Esophagus (tissue), 2 donors: ENCODE results near the gene EPS8L2. TPM values are rescaled to one million over a fixed set of nuclear protein-coding genes. Genes with fewer than 3 reads are reported as not detected.

Source experiments
- H3K27ac ChIP-seq, 2 donors: one replicate each; pipeline ENCODE4 v1.5.1; 2013; ENCODE audit warnings: low read depth in 2 of 2, mild to moderate bottlenecking in 2 of 2, inconsistent platforms in 1 of 2, low read length in 1 of 2, moderate library complexity in 1 of 2
- H3K27me3 ChIP-seq, 2 donors: one replicate each; pipeline ENCODE4 v1.6.1; 2013; ENCODE audit warnings: low read length in 2 of 2, control low read depth in 1 of 2, mild to moderate bottlenecking in 1 of 2; ENCODE audit not compliant: insufficient read depth in 2 of 2, control insufficient read depth in 1 of 2
- H3K36me3 ChIP-seq, 2 donors: one replicate each; pipeline ENCODE4 v1.6.1; 2013; ENCODE audit warnings: low read length in 1 of 2; ENCODE audit not compliant: control insufficient read depth in 2 of 2, insufficient read depth in 2 of 2
- H3K4me1 ChIP-seq, 2 donors: one replicate each; pipeline ENCODE4 v1.6.1; 2013; ENCODE audit warnings: low read length in 1 of 2; ENCODE audit not compliant: control insufficient read depth in 2 of 2, insufficient read depth in 2 of 2
- H3K4me3 ChIP-seq, 2 donors: one replicate each; pipeline ENCODE4 v1.5.1; 2013; ENCODE audit warnings: low read length in 2 of 2, mild to moderate bottlenecking in 2 of 2, low read depth in 1 of 2, moderate library complexity in 1 of 2
- H3K9me3 ChIP-seq, 2 donors: one replicate each; pipeline ENCODE4 v1.6.1; 2013; ENCODE audit warnings: mild to moderate bottlenecking in 2 of 2, low read depth in 1 of 2, low read length in 1 of 2, moderate library complexity in 1 of 2; ENCODE audit not compliant: control insufficient read depth in 2 of 2, insufficient read depth in 1 of 2
- WGBS, 2 donors: extraction: QIAGEN DNeasy Blood & Tissue Kit; methylation state at CpG; one replicate each; pipeline ENCODE4 v1.1.7; 2013; 5-methylcytosine and 5-hydroxymethylcytosine counted together
- polyA plus RNA-seq, 2 donors: library from polyadenylated mRNA; stranded (reverse); fragments of 200-250 nt; gene quantifications; one replicate each; pipeline ENCODE4 v1.2.3, GENCODE V29; 2013
- donor health status: healthy with polysubstance abuse.
- donor health status: Bipolar disorder and iron deficiency.

Gene EPS8L2
- polyA plus RNA-seq, 2 donors: 254 to 440 TPM

DNA sequence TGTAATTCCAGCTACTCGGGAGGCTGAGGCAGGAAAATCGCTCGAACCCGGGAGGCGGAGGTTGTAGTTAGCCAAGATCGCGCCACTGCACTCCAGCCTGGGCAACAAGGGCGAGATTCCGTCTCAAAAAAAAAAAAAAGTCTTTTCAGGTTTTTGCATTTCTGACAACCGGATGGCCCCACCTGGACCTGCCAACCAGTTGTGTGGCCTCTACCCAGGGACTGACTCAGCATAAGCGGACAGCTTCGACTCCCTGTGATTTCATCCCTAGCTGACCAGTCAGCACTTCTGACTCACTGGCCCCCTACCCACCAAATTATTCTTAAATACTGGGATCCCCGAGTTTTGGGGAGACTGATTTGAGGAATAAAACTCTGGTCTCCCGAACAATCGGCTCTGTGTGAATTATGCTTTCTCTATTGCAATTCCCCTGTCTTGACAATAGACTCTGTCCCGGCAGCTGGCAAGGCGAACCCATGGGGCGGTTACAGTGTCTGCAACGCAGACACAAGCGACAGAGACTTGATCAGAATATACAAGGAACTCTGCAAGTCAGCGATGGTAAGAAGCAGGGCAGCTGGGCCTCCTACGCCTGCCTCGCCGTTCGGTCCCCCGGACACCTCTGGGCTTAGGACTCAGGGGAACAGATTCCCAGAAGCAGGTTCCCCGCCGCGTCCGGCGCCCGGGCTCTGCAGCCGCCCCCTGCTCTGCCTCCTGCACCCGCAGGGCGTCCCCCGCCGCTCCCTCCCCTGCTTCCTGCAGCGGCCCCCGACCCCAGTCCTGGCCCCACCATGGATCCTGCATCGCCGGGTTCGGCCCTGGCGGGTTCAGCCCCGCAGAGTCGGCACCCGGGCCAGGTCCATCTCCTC lies 40.5 kb downstream of the EPS8L2 start:
- Histone ChIP-seq H3K36me3 (no peaks in the 10 kb centered on the region), H3K27me3 (no peaks in the 10 kb centered on the region), H3K4me3 (peak overlapping the region; percentile 80 to 98), H3K9me3 (no peaks in the 10 kb centered on the region), H3K4me1 (peaks cover 0 to 7% of the 10 kb centered on the region in 2 donors), H3K27ac (peak overlapping the region; percentile 94)
- WGBS, 2 donors: 23 to 25% methylated on average over 44 to 46 of the region's 46 CpGs

DNA sequence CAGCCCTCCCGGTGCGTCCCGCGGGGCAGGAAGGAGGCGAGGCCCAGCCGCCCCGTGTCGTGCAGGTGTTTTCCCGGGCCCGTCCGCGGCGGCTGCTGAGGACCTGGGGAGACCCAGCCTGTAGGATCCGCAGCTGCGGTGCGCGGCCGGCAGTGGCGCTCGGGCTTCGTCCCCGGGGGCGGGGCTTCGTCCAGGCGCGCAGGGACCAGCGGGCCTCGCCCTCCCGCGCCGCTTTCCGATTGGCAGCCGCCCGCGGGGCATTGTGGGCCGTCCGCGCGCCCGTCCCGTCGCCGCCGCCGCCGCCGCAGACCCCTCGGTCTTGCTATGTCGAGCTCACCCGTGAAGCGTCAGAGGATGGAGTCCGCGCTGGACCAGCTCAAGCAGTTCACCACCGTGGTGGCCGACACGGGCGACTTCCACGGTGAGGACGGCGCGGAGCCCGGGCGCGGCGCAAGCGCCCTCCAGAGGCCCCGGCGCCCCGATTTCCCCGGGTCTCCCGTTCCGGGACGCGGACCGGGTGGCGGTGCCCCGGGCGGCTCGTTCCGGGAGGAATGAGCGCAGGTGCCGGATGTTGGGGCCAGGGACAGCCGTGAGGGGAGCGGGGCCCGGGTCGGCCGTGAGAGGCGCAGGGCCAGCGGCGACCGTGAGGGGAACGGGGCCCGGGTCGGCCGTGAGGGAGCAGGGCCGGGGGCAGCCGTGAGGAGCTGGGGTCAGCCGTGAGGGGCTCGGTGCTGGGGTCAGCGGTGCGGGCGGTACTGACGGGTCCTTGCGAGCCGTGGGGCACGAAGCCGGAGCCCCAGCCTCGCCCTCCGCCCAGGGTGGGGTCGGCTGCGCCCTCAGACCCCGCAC lies 41.4 kb downstream of the EPS8L2 start, which contains the start of gene TALDO1:
Gene TALDO1, plus strand, starts transcription at position 307 of the 849 bp plus-strand sequence. Its CDS starts 18 bp downstream, at position 325.
- peaks cover 0 to 2% of the 10 kb centered on the region in 2 donors for H3K36me3 ChIP-seq
- H3K4me3 ChIP-seq: peak within 1 kb of the TSS; percentile 80 to 98
- peak within 1 kb of the TSS; percentile 94 for H3K27ac ChIP-seq
- H3K9me3 ChIP-seq: no peaks in the 10 kb centered on the region
- H3K4me1 ChIP-seq: peaks cover 0 to 7% of the 10 kb centered on the region in 2 donors
- 0% methylated on average over 84 to 112 of the region's 112 CpGs for WGBS, 2 donors
- H3K27me3 ChIP-seq: no peaks in the 10 kb centered on the region

DNA sequence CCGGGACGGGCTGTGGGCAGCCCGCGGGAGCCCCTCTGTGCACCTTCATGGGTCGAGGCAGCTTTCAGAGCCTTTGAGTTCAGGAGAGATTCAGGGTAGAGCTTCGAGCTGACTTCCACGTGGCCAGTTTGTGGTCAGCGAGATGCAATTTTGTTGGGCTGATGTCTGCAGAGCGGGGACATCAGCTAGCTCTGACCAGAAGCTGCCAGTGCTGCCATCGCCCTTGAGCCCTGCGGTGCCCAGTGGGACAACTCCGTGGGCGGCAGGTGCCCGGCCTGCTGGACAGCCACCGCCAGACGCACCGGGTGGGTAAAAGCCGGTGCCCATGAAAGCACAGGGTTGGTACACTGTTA lies 42.0 kb downstream of the EPS8L2 start:
- WGBS, 2 donors: 4 to 5% methylated on average over 18 of the region's 18 CpGs

GRCh38 chr11:749731-750130 lies 43.7 kb downstream of the EPS8L2 start:
- peaks cover 0 to 4% of the 10 kb centered on the region in 2 donors for H3K36me3 ChIP-seq
- peaks cover 0 to 4% of the 10 kb centered on the region in 2 donors for H3K4me1 ChIP-seq
- H3K27me3 ChIP-seq: no peaks in the 10 kb centered on the region
- 55 to 74% methylated on average over 2 of the region's 2 CpGs for WGBS, 2 donors
- peak overlapping the region in 1 of 2 donors; percentile 20 for H3K4me3 ChIP-seq
- H3K27ac ChIP-seq: no peak overlapping the region
- no peaks in the 10 kb centered on the region for H3K9me3 ChIP-seq

More for the DNA sequence above, 42.0 kb downstream of the EPS8L2 start:
- Histone ChIP-seq H3K4me3 (peak overlapping the region; percentile 80 to 98), H3K36me3 (peaks cover 0 to 4% of the 10 kb centered on the region in 2 donors), H3K27me3 (no peaks in the 10 kb centered on the region), H3K27ac (peak overlapping the region; percentile 94), H3K9me3 (no peaks in the 10 kb centered on the region), H3K4me1 (peaks cover 0 to 4% of the 10 kb centered on the region in 2 donors)

GRCh38 chr11:760236-760635 lies 54.2 kb downstream of the EPS8L2 start:
- H3K9me3 ChIP-seq: no peaks in the 10 kb centered on the region
- H3K36me3 ChIP-seq: peaks cover 15 to 45% of the 10 kb centered on the region in 2 donors
- peaks cover 0 to 11% of the 10 kb centered on the region in 2 donors for H3K4me1 ChIP-seq
- no peaks in the 10 kb centered on the region for H3K27me3 ChIP-seq
- no peak overlapping the region for H3K27ac ChIP-seq
- H3K4me3 ChIP-seq: no peak overlapping the region

DNA sequence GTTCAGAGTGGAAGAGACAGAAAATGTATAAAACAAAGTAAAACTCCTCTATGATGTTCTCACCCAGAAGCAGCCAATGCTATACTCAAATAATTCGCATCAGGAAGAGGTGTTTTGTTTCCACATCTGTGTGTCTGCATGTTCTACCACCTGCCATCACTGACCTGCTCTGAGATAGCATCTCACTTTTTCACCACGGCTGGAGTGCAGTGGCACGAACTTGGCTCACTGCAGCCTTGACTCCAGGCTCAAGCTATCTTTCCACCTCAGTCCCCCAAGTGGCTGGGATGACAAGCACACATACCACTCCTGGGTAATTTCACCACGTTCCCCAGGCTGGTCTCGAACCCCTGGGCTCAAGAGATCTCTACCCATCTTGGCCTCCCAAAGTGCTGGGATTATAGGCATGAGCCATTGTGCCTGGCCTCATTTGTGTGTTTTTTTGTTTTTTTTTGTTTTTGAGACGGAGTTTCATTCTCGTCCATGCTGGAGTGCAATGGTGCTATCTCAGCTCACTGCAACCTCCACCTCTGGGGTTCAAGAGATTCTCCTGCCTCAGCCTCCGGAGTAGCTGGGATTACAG lies 55.6 kb downstream of the EPS8L2 start:
- H3K4me3 ChIP-seq: no peak overlapping the region
- WGBS, 2 donors: 91 to 93% methylated on average over 8 of the region's 8 CpGs
- no peaks in the 10 kb centered on the region for H3K27me3 ChIP-seq
- peaks cover 0 to 11% of the 10 kb centered on the region in 2 donors for H3K4me1 ChIP-seq
- peak overlapping the region in 1 of 2 donors; percentile 97 for H3K27ac ChIP-seq
- peaks cover 14 to 47% of the 10 kb centered on the region in 2 donors for H3K36me3 ChIP-seq
- H3K9me3 ChIP-seq: no peaks in the 10 kb centered on the region

- peak overlapping the region; percentile 81 to 97 for H3K27ac ChIP-seq
- H3K9me3 ChIP-seq: no peaks in the 10 kb centered on the region
- no peak overlapping the region for H3K4me3 ChIP-seq
- peaks cover 14 to 53% of the 10 kb centered on the region in 2 donors for H3K36me3 ChIP-seq
- WGBS, 2 donors: 39 to 41% methylated on average over 8 to 10 of the region's 10 CpGs
- peaks cover 0 to 14% of the 10 kb centered on the region in 2 donors for H3K4me1 ChIP-seq
- H3K27me3 ChIP-seq: no peaks in the 10 kb centered on the region
These were observed 56.5 kb downstream of the EPS8L2 start for GRCh38 chr11:762421-763072.

GRCh38 chr11:763073-763463 lies 57.0 kb downstream of the EPS8L2 start:
- 45 to 50% methylated on average over 22 to 23 of the region's 24 CpGs for WGBS, 2 donors
- H3K27ac ChIP-seq: peak overlapping the region; percentile 91 to 97
- no peaks in the 10 kb centered on the region for H3K9me3 ChIP-seq
- no peaks in the 10 kb centered on the region for H3K27me3 ChIP-seq
- peaks cover 0 to 14% of the 10 kb centered on the region in 2 donors for H3K4me1 ChIP-seq
- peaks cover 14 to 53% of the 10 kb centered on the region in 2 donors for H3K36me3 ChIP-seq
- no peak overlapping the region for H3K4me3 ChIP-seq
